HG02943 (cell line): Measurements from ENCODE around the gene ANP32D.
"Not testable (repeated sequence)": the region's sequence is repeated elsewhere in the genome, so short reads cannot be mapped to it uniquely, and the experiment has no call there.

ENCODE experiments used
- ATAC-seq: cut with Tn5 transposase; IDR thresholded peaks from one replicate; pipeline ENCODE4 v1.9.1; 2021; ENCODE audit warnings: mild to moderate bottlenecking, low read depth, moderate library complexity; ENCODE audit not compliant: unreplicated experiment

Gene ANP32D

DNA sequence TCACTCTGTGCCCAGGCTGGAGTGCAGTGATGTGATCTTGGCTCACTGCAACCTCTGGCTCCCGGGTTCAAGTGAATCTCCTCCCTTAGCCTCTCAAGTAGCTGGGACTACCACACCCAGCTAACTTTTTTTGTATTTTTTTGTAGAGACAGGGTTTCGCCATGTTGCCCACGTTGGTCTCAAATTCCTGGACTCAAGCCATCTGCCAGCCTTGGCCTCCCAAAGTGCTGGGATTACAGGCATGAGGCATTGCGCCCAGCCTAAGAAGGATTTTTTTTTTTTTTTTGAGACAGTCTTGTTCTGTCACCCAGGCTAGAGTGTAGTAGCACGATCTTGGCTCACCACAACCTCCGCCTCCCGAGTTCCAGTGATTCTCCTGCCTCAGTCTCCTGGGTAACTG is 17.1 kb downstream of the ANP32D start:
- ATAC-seq, result not testable (repeated sequence)

DNA sequence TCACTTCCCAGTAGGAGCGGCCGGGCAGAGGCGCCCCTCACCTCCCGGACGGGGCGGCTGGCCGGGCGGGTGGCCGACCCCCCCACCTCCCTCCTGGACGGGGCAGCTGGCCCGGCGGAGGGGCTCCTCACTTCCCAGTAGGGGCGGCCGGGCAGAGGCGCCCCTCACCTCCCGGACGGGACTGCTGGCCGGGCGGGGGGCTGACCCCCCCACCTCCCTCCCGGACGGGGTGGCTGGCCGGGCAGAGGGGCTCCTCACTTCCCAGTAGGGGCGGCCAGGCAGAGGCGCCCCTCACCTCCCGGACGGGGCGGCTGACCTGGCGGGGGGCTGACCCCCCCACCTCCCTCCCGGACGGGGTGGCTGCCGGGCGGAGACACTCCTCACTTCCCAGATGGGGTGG is 27.9 kb downstream of the ANP32D start:
- ATAC-seq, result not testable (repeated sequence)

DNA sequence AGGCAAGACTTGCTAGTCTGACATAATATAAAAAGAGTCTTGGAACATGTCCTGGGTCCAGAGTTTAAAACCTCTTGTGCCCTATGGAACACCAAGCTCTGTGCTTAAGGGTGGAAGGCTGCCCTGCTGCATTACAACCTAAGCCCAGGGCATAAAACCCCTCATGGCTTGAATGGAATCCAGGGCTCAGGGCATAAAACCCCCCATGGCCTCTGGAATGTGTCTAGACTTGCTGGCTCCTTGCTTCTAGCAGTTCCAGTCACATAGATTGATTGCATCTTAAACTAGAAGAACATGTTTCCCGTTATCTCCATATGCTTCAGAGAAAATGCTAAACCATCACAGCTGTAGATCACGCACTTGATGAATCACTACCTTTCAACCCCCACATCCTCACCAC is 34.5 kb downstream of the ANP32D start:
- ATAC-seq, result not testable (repeated sequence)

DNA sequence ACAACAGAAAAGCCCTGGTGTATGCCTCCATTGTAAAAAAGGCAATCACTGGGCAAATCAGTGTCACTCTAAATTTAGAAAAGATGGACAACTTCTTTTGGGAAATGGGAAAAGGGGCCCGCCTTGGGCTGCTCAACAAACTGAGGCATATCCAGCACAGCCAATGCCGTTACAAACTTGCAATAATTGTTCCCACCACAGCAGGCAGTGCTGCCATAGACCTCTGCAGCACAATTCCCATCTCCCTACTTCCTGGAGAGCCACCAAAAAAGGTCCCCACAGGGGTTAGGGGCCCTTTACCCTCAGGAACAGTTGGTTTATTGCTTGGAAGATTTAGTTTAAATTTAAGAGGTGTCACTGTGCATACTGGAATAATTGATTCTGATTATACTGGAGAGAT is 36.6 kb downstream of the ANP32D start:
- ATAC-seq, result no peak

DNA sequence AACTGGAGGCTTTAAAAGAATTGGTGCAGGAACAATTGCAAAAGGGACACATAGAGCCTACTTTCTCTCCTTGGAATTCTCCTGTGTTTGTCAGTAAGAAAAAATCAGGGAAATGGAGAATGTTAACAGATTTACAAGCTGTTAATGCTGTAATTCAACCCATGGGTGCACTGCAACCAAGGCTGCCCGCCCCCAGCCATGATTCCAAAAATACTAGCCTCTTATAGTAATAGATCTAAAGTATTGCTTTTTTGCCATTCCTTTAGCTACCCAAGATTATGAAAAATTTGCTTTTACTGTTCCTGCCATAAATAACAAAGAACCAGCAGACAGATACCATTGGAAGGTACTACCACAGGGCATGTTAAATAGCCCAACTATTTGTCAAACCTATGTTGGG is 37.8 kb downstream of the ANP32D start:
- no peak for ATAC-seq

DNA sequence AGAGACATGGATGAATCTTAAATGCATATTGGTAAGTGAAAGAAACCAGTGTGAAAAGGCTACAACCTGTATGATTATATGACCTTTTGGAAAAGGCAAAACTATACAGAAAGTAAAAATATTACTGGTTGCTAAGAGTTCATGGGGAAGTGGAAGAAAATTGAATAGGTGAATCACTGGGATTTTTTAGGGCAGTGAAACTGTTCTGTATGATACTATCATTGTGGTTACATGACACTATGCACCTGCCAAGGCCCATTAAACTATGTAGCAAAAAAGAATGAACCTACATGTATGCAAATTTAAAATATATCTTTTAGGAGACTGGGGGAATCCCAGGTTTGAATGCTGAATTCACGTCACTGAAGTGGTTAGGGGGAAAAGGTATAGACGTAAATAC is 40.5 kb downstream of the ANP32D start:
- no peak for ATAC-seq

DNA sequence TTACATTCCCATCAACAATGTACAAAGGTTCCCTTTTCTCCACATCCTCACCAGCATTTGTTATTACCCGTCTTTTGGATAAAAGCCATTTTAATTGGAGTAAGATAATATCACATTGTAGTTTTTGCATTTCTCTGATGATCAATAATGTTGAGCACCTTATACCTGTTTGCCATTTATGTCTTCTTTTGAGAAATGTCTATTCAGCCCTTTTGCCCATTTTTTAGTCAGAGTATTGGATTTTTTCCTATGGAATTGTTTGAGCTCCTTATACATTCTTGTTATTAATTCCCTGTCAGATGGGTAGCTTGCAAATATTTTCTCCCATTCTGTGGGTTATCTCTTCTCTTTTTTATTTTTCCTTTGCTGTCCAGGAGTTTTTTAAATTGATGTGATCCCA is 42.4 kb downstream of the ANP32D start:
- no peak for ATAC-seq

DNA sequence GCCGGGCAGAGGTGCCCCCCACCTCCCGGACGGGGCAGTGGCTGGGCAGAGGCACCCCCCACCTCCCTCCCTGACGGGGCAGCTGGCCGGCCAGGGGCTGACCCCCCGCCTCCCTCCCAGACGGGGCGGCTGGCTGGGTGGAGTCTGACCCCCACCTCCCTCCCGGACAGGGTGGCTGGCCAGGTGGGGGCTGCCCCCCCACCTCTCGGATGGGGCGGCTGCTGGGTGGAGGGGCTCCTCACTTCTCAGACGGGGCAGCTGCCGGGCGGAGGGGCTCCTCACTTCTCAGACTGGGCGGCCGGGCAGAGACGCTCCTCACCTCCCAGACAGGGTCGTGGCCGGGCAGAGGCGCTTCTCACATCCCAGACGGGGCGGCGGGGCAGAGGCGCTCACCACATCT is 48.0 kb downstream of the ANP32D start:
- not testable (repeated sequence) for ATAC-seq
